GM19238 (cell line): ENCODE results near the gene NR2C2.
"Not testable (repeated sequence)": the region's sequence is repeated elsewhere in the genome, so short reads cannot be mapped to it uniquely, and the experiment has no call there.

Source experiments
- DNase-seq: peaks from one replicate; pipeline ENCODE4 v3.0.0; 2011; ENCODE audit warnings: low spot score; ENCODE audit not compliant: insufficient read length

The NR2C2 gene

GRCh38 chr3:14957925-14958324 is 10.5 kb downstream of the NR2C2 start:
- no peak for DNase-seq

GRCh38 chr3:14959359-14959943 is 12.1 kb downstream of the NR2C2 start:
- peak; percentile 13 for DNase-seq

- no peak for DNase-seq
These were observed 15.4 kb downstream of the NR2C2 start for GRCh38 chr3:14962762-14963161.

GRCh38 chr3:14967285-14967684 is 19.9 kb downstream of the NR2C2 start:
- DNase-seq = no peak

- DNase-seq = no peak
These were observed 22.3 kb downstream of the NR2C2 start for GRCh38 chr3:14969671-14970070.

GRCh38 chr3:14976317-14976716 is 28.9 kb downstream of the NR2C2 start:
- DNase-seq = no peak

- DNase-seq = no peak
These were observed 33.3 kb downstream of the NR2C2 start for GRCh38 chr3:14980689-14981088.

- no peak for DNase-seq
These were observed 37.3 kb downstream of the NR2C2 start for GRCh38 chr3:14984581-14985113.

GRCh38 chr3:14988988-14989394 is 41.6 kb downstream of the NR2C2 start:
- peak; percentile 81 for DNase-seq

- no peak for DNase-seq
These were observed 42.8 kb downstream of the NR2C2 start for GRCh38 chr3:14989943-14990779.

GRCh38 chr3:14990780-14991148 is 43.4 kb downstream of the NR2C2 start:
- DNase-seq = no peak

GRCh38 chr3:14991151-14991742 is 43.9 kb downstream of the NR2C2 start:
- no peak for DNase-seq

GRCh38 chr3:14991818-14992612 is 44.6 kb downstream of the NR2C2 start:
- no peak for DNase-seq

GRCh38 chr3:14997941-14998340 is 50.6 kb downstream of the NR2C2 start:
- DNase-seq = no peak

GRCh38 chr3:14999182-14999581 is 51.8 kb downstream of the NR2C2 start:
- DNase-seq = not testable (repeated sequence)

GRCh38 chr3:15007681-15008141 is 60.3 kb downstream of the NR2C2 start:
- no peak for DNase-seq

GRCh38 chr3:15009167-15009566 is 61.8 kb downstream of the NR2C2 start:
- DNase-seq = no peak

GRCh38 chr3:15010664-15011063 is 63.3 kb downstream of the NR2C2 start:
- no peak for DNase-seq

GRCh38 chr3:15011174-15011573 is 63.8 kb downstream of the NR2C2 start:
- no peak for DNase-seq

GRCh38 chr3:15014606-15015328 is 67.4 kb downstream of the NR2C2 start:
- no peak for DNase-seq

- DNase-seq = no peak
These were observed 68.1 kb downstream of the NR2C2 start for GRCh38 chr3:15015456-15015855.
